ENCODE measurements around the gene CXCL1. TPM values are rescaled to one million over a fixed set of nuclear protein-coding genes. Genes with fewer than 3 reads are reported as not detected.

CXCL1 gene
- total and polyA plus RNA-seq, 9 donors, result 0.40 to 28.5 (median 1.5) TPM

DNA sequence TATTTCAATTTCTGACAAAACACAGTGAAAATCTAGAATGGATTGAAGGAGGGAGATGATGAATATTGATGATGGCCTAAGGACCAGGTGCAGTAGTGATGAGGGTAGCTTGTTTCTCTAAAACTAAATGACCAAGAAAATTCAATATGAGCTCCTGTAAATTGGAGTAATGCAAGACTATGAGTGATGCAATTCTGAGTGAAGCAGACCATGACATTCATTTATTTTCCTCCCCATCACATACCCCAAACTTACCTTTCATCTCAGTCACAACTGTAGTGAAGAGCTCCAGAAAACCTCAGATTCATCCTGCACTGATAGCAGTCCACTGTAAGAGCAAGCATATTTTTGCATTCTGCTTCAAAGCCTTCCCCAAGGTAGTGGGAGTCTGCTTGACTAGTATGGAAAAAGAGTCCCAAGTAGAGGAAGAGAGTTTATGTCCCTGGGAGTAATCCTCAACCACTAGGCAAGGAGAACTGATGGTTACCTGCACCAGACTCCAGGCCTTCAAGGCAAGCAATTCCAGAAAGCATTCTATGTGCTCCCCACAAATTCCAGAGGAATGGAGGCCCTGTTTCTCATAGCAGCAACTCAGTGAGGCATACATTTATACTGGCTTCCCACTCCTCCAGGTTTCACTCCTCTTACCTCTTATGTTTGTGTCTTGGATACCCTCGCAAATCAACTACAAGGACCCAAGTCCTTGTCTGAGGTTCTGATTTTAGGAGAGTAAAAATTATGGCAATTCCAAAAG lies 47.2 kb downstream of the CXCL1 start:
- Histone ChIP-seq H3K9me3 (no peaks in the 10 kb centered on the region), H3K27ac (no peak overlapping the region), H3K4me3 (no peak overlapping the region), H3K4me1 (ENCODE audit: insufficient read depth) (no peaks in the 10 kb centered on the region), H3K36me3 (no peaks in the 10 kb centered on the region), H3K27me3 (no peaks in the 10 kb centered on the region)
- intact Hi-C loops (cut with DNase I), result no loop called here
- 92 to 95% (median 92%) methylated on average over 1 of the region's 1 CpG for WGBS, 3 donors
- TF ChIP-seq EP300 (IDR thresholded peaks at IDR 0.05), result no peak
- no peak for TF ChIP-seq CTCF (IDR thresholded peaks at IDR 0.05)
- TF ChIP-seq POLR2A (IDR thresholded peaks at IDR 0.05), result no peak
- DNase-seq, result no peak

- intact Hi-C loops (cut with DNase I), result no loop called here
- Histone ChIP-seq H3K4me3 (no peak overlapping the region), H3K9me3 (no peaks in the 10 kb centered on the region), H3K4me1 (ENCODE audit: insufficient read depth) (no peaks in the 10 kb centered on the region), H3K27ac (no peak overlapping the region), H3K36me3 (no peaks in the 10 kb centered on the region), H3K27me3 (no peaks in the 10 kb centered on the region)
- 50 to 71% (median 54%) methylated on average over 2 of the region's 2 CpGs for WGBS, 3 donors
- no peak for DNase-seq
- TF ChIP-seq POLR2A (IDR thresholded peaks at IDR 0.05), result no peak
- TF ChIP-seq CTCF (IDR thresholded peaks at IDR 0.05), result no peak
- no peak for TF ChIP-seq EP300 (IDR thresholded peaks at IDR 0.05)
Measured at GRCh38 chr4:73917081-73917501, 47.9 kb downstream of the CXCL1 start.

DNA sequence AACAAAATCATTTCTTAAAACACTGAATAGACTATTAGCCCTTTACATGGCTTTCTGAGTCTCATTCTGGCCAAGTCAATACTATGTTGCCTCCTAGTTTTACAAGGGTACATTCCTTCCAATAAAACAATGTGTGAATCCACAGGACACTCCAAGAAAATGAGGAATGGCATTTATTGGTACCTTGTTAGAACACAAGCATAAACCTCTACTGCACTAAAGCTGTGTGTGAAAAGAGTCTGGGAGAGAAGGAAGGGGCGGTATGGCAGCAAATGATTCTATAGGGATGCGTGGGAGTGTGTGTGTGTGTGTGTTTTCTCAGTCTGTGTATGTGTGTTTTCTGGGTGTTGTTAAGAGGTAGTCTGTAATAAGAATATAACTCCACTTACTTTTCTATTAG lies 48.9 kb downstream of the CXCL1 start:
- TF ChIP-seq EP300 (IDR thresholded peaks at IDR 0.05) (no peak), CTCF (IDR thresholded peaks at IDR 0.05) (no peak), POLR2A (IDR thresholded peaks at IDR 0.05) (no peak)
- Histone ChIP-seq H3K27me3 (no peaks in the 10 kb centered on the region), H3K27ac (no peak overlapping the region), H3K4me1 (ENCODE audit: insufficient read depth) (no peaks in the 10 kb centered on the region), H3K36me3 (no peaks in the 10 kb centered on the region), H3K9me3 (no peaks in the 10 kb centered on the region), H3K4me3 (no peak overlapping the region)
- WGBS, 3 donors, result 86 to 97% (median 92%) methylated on average over 2 of the region's 2 CpGs
- intact Hi-C loops (cut with DNase I), result no loop called here
- DNase-seq, result no peak

DNA sequence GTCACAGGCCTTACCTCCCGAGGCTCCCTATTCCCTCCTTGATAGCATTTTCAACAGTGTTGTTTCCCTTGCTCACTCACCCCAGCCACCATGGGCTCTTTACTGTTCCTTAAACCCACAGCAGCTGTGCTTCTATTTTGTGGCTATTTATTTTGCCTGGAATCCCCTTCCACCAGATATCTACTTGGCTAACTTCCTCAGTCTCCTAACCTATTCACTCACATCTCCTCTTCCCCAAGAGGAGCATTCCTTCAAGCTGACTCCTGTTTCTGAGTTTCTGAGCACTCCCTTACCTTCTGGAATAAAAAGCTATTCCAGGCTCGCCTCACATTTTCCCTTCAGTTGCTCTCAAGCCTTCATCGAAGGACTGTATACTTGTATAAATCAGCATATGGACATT lies 50.5 kb downstream of the CXCL1 start:
- H3K4me3 ChIP-seq, result no peak overlapping the region
- H3K27me3 ChIP-seq, result no peaks in the 10 kb centered on the region
- no peak for TF ChIP-seq POLR2A (IDR thresholded peaks at IDR 0.05)
- no peak for TF ChIP-seq CTCF (IDR thresholded peaks at IDR 0.05)
- no peak for TF ChIP-seq EP300 (IDR thresholded peaks at IDR 0.05)
- no peak for DNase-seq
- H3K36me3 ChIP-seq, result no peaks in the 10 kb centered on the region
- intact Hi-C loops (cut with DNase I), result no loop called here
- no peak overlapping the region for H3K27ac ChIP-seq
- H3K9me3 ChIP-seq, result no peaks in the 10 kb centered on the region
- no peaks in the 10 kb centered on the region for H3K4me1 ChIP-seq (ENCODE audit: insufficient read depth)
- WGBS, 3 donors, result 71 to 83% (median 78%) methylated on average over 3 of the region's 3 CpGs

Other genes starting within 250 kb of the CXCL1 start
- gene RASSF6, start 249.0 kb upstream of the CXCL1 start, total RNA-seq, result 1 to 10 TPM in 3 of 7 donors, under 1 TPM in 4; 0.38 to 1.6 (median 0.97) TPM
- gene RASSF6, start 249.0 kb upstream of the CXCL1 start, polyA plus RNA-seq, result 1 to 10 TPM in 1 of 2 donors, under 1 TPM in 1; 0.85 to 1.0 TPM
- gene CXCL8, start 128.8 kb upstream of the CXCL1 start, total RNA-seq, result 10 to 100 TPM in 2 of 7 donors, 1 to 10 TPM in 3, under 1 TPM in 2; 0.48 to 48.3 (median 2.6) TPM
- 1 to 10 TPM; 1.2 to 6.6 TPM for gene CXCL8, start 128.8 kb upstream of the CXCL1 start, polyA plus RNA-seq
- gene CXCL6, start 32.7 kb upstream of the CXCL1 start, total RNA-seq, result 1 to 10 TPM in 1 of 7 donors, under 1 TPM in 4, not detected in 2; 0.12 to 1.5 (median 0.15) TPM
- gene CXCL6, start 32.7 kb upstream of the CXCL1 start, polyA plus RNA-seq, result under 1 TPM; 0.20 to 0.75 TPM
- not detected for gene PF4V1, start 16.1 kb upstream of the CXCL1 start, total RNA-seq
- gene PF4V1, start 16.1 kb upstream of the CXCL1 start, polyA plus RNA-seq, result not detected
- gene PF4, start 112.6 kb downstream of the CXCL1 start, total RNA-seq, result under 1 TPM in 1 of 7 donors, not detected in 6; 0.72 TPM
- not detected for gene PF4, start 112.6 kb downstream of the CXCL1 start, polyA plus RNA-seq
- gene PPBP, start 118.8 kb downstream of the CXCL1 start, total RNA-seq, result under 1 TPM in 1 of 7 donors, not detected in 6; 0.53 TPM
- under 1 TPM in 1 of 2 donors, not detected in 1; 0.80 TPM for gene PPBP, start 118.8 kb downstream of the CXCL1 start, polyA plus RNA-seq
- under 1 TPM in 3 of 7 donors, not detected in 4; 0.10 to 0.34 (median 0.12) TPM for gene CXCL5, start 129.3 kb downstream of the CXCL1 start, total RNA-seq
- under 1 TPM; 0.05 to 0.27 TPM for gene CXCL5, start 129.3 kb downstream of the CXCL1 start, polyA plus RNA-seq
- 10 to 100 TPM in 1 of 7 donors, 1 to 10 TPM in 1, under 1 TPM in 5; 0.25 to 17.5 (median 0.54) TPM for gene CXCL3, start 169.3 kb downstream of the CXCL1 start, total RNA-seq
- gene CXCL3, start 169.3 kb downstream of the CXCL1 start, polyA plus RNA-seq, result 1 to 10 TPM in 1 of 2 donors, under 1 TPM in 1; 0.72 to 1.1 TPM
- 100 to 1,000 TPM in 1 of 7 donors, 10 to 100 TPM in 3, 1 to 10 TPM in 3; 2.8 to 431 (median 11.0) TPM for gene CXCL2, start 229.8 kb downstream of the CXCL1 start, total RNA-seq
- 10 to 100 TPM in 1 of 2 donors, 1 to 10 TPM in 1; 3.4 to 12.7 TPM for gene CXCL2, start 229.8 kb downstream of the CXCL1 start, polyA plus RNA-seq

All from ovary (tissue), 9 donors.